Medulla oblongata (tissue), 1 donor: ENCODE measurements around the gene RAP1A.

Experiments
- DNase-seq: peaks from one replicate; pipeline ENCODE4 v3.0.0-alpha.2; 2015; ENCODE audit errors: extremely low spot score

The RAP1A gene

GRCh38 chr1:111758373-111758772, 138.8 kb downstream of the RAP1A start:
- DNase-seq: no peak

GRCh38 chr1:111761717-111762116, 142.1 kb downstream of the RAP1A start:
- no peak for DNase-seq

GRCh38 chr1:111762332-111762731, 142.7 kb downstream of the RAP1A start:
- no peak for DNase-seq
